Measurements from ENCODE around the gene MCEE. TPM values are rescaled to one million over a fixed set of nuclear protein-coding genes. Genes with fewer than 3 reads are reported as not detected.

MCEE gene
- total RNA-seq, 1 experiment from 2014 or later = 16.2 TPM

- no peaks in the 10 kb centered on the region for H3K9me3 Mint-ChIP-seq (ENCODE audit: low read depth, unreplicated experiment)
- H3K27ac Mint-ChIP-seq (ENCODE audit: unreplicated experiment) = no peak overlapping the region
- intact Hi-C loops (cut with micrococcal nuclease; ENCODE audit: unreplicated experiment) = no loop called here
- no peak for DNase-seq
- H3K36me3 Mint-ChIP-seq (ENCODE audit: insufficient read depth, unreplicated experiment) = peaks cover under 1% of the 10 kb centered on the region
- TF ChIP-seq CTCF (IDR thresholded peaks at IDR 0.05; ENCODE audit: unreplicated experiment) = no peak
- BruUV-seq (replicated peaks) = TSS peak; percentile 62
- H3K4me1 Mint-ChIP-seq (ENCODE audit: low read depth, unreplicated experiment) = no peaks in the 10 kb centered on the region
- H3K4me3 Mint-ChIP-seq (ENCODE audit: low read depth, unreplicated experiment) = no peak overlapping the region
- CTCF ChIA-PET = interaction anchor here (0.8 to 1.8 kb wide), 2 partner anchors 13 to 128 kb away, joined by 4 to 5 read pairs; no protein-coding TSS in a partner anchor
- H3K27me3 Mint-ChIP-seq (ENCODE audit: unreplicated experiment) = no peaks in the 10 kb centered on the region
Measured at GRCh38 chr2:71129114-71129901, 721 bp downstream of the MCEE start.

DNA sequence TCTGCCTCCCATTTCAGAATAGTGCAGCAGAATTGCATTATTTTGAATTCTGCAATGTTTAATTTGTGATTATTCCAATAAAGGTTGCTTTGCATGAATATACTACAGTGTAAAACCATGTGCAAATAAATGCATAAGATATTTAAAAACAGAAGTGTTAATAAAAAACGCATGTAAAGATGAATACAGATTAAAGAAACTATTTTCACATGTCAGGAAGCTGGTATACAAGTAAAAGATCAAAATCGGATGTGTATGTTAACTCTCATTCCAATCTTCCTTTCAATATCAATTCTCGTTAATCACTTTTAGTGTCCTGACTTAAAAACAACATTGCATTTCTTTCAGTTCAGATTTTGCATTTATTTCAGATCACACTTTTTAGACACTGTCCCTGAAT, 3.1 kb downstream of the MCEE start:
- no peaks in the 10 kb centered on the region for H3K27me3 Mint-ChIP-seq (ENCODE audit: unreplicated experiment)
- H3K4me1 Mint-ChIP-seq (ENCODE audit: low read depth, unreplicated experiment) = no peaks in the 10 kb centered on the region
- CTCF ChIA-PET = no interaction called here
- H3K36me3 Mint-ChIP-seq (ENCODE audit: insufficient read depth, unreplicated experiment) = peaks cover 4% of the 10 kb centered on the region
- H3K4me3 Mint-ChIP-seq (ENCODE audit: low read depth, unreplicated experiment) = no peak overlapping the region
- DNase-seq = no peak
- no TSS peak for BruUV-seq (replicated peaks)
- intact Hi-C loops (cut with micrococcal nuclease; ENCODE audit: unreplicated experiment) = no loop called here
- TF ChIP-seq CTCF (IDR thresholded peaks at IDR 0.05; ENCODE audit: unreplicated experiment) = no peak
- H3K27ac Mint-ChIP-seq (ENCODE audit: unreplicated experiment) = no peak overlapping the region
- no peaks in the 10 kb centered on the region for H3K9me3 Mint-ChIP-seq (ENCODE audit: low read depth, unreplicated experiment)

GRCh38 chr2:71125506-71126294, 4.3 kb downstream of the MCEE start:
- no peaks in the 10 kb centered on the region for H3K4me1 Mint-ChIP-seq (ENCODE audit: low read depth, unreplicated experiment)
- intact Hi-C loops (cut with micrococcal nuclease; ENCODE audit: unreplicated experiment) = no loop called here
- CTCF ChIA-PET = no interaction called here
- H3K27me3 Mint-ChIP-seq (ENCODE audit: unreplicated experiment) = no peaks in the 10 kb centered on the region
- no peak overlapping the region for H3K27ac Mint-ChIP-seq (ENCODE audit: unreplicated experiment)
- no peak for TF ChIP-seq CTCF (IDR thresholded peaks at IDR 0.05; ENCODE audit: unreplicated experiment)
- DNase-seq = no peak
- no TSS peak for BruUV-seq (replicated peaks)
- H3K9me3 Mint-ChIP-seq (ENCODE audit: low read depth, unreplicated experiment) = no peaks in the 10 kb centered on the region
- peaks cover 4% of the 10 kb centered on the region for H3K36me3 Mint-ChIP-seq (ENCODE audit: insufficient read depth, unreplicated experiment)
- H3K4me3 Mint-ChIP-seq (ENCODE audit: low read depth, unreplicated experiment) = no peak overlapping the region

GRCh38 chr2:71122387-71123298, 7.4 kb downstream of the MCEE start:
- Mint-ChIP-seq H3K27me3 (ENCODE audit: unreplicated experiment) (no peaks in the 10 kb centered on the region), H3K4me1 (ENCODE audit: low read depth, unreplicated experiment) (no peaks in the 10 kb centered on the region), H3K9me3 (ENCODE audit: low read depth, unreplicated experiment) (no peaks in the 10 kb centered on the region), H3K36me3 (ENCODE audit: insufficient read depth, unreplicated experiment) (peaks cover 8% of the 10 kb centered on the region), H3K27ac (ENCODE audit: unreplicated experiment) (no peak overlapping the region), H3K4me3 (ENCODE audit: low read depth, unreplicated experiment) (no peak overlapping the region)
- no peak for TF ChIP-seq CTCF (IDR thresholded peaks at IDR 0.05; ENCODE audit: unreplicated experiment)
- BruUV-seq (replicated peaks) = no TSS peak
- CTCF ChIA-PET = no interaction called here
- intact Hi-C loops (cut with micrococcal nuclease; ENCODE audit: unreplicated experiment) = no loop called here
- DNase-seq = no peak

Measured in Calu3 (cell line).